B cell (primary cell): Measurements from ENCODE around the gene BTNL8. TPM values are rescaled to one million over a fixed set of nuclear protein-coding genes. Genes with fewer than 3 reads are reported as not detected.

Experiments used
- ATAC-seq: fragments of 200-7000 bp; cut with Tn5 transposase; one replicate; pipeline ENCODE4 v1.10.0; 2021; ENCODE audit warnings: low read depth, mild to moderate bottlenecking, moderate number of reproducible peaks, moderate library complexity
- CTCF ChIA-PET: fragments of 350-600 bp; sonication (Branson Sonifier 250); formaldehyde crosslinking; loops from one replicate; lab custom pipeline; 2021; ENCODE audit warnings: antibody characterized with exemption, inconsistent platforms; lab: Charles Lee
- POLR2A ChIA-PET: fragments of 350-600 bp; sonication (Branson Sonifier 250); formaldehyde crosslinking; loops from one replicate; lab custom pipeline; 2021; ENCODE audit warnings: antibody characterized with exemption; lab: Charles Lee
- DNase-seq: peaks from one replicate; pipeline ENCODE4 v3.0.0; 2013
- H2AFZ ChIP-seq: 2 replicates; pipeline ENCODE4 v1.6.1; 2012; ENCODE audit warnings: mild to moderate bottlenecking, low read depth, low read length; ENCODE audit not compliant: insufficient read depth, poor library complexity, severe bottlenecking
- H3K27ac ChIP-seq, 2 donors: 1 replicate in 1 of 2; 2 replicates in 1 of 2; pipeline ENCODE4 v1.5.1; 2012 to 2013; ENCODE audit warnings: low read length in 2 of 2, mild to moderate bottlenecking in 2 of 2, moderate library complexity in 1 of 2
- H3K27me3 ChIP-seq, 4 experiments: fragments of 200-600 bp in 1 of 4; sonication (generic) in 1 of 4; replicated peaks in 1 of 4; 1 replicate in 2 of 4; 2 replicates in 2 of 4; pipeline versions ENCODE4 v1.6.1 to v1.7.0; 2013 to 2016; ENCODE audit warnings: low read length in 3 of 4, mild to moderate bottlenecking in 2 of 4, mixed read lengths in 1 of 4, moderate library complexity in 1 of 4; ENCODE audit not compliant: insufficient read depth in 4 of 4, control insufficient read depth in 3 of 4; ENCODE audit errors: control extremely low read depth in 1 of 4
- H3K36me3 ChIP-seq, 2 experiments: replicated peaks in 1 of 2; 1 replicate in 1 of 2; 2 replicates in 1 of 2; pipeline versions ENCODE4 v1.6.1 to v1.7.1; 2013; ENCODE audit warnings: low read length in 1 of 2; ENCODE audit not compliant: insufficient read depth in 2 of 2, control insufficient read depth in 1 of 2; ENCODE audit errors: control extremely low read depth in 1 of 2, extremely low read depth in 1 of 2
- H3K4me1 ChIP-seq, 2 donors: fragments of 200-600 bp in 1 of 2; sonication (generic) in 1 of 2; 1 replicate in 1 of 2; 2 replicates in 1 of 2; pipeline versions ENCODE4 v1.5.1 to v1.6.1; 2013 to 2017; ENCODE audit warnings: low read length in 2 of 2; ENCODE audit not compliant: control insufficient read depth in 2 of 2, insufficient read depth in 2 of 2
- H3K4me2 ChIP-seq: replicated peaks from 2 replicates; pipeline ENCODE3; 2012; ENCODE audit warnings: mild to moderate bottlenecking, low read depth, low read length; ENCODE audit not compliant: poor library complexity, severe bottlenecking
- H3K4me3 ChIP-seq, 5 experiments: fragments of 200-600 bp in 1 of 5; sonication (generic) in 1 of 5; 1 replicate in 3 of 5; 2 replicates in 2 of 5; pipeline versions ENCODE4 v1.5.1 to v1.7.0; 2011 to 2016; ENCODE audit warnings: low read length in 4 of 5, mild to moderate bottlenecking in 4 of 5, low read depth in 2 of 5, control low read depth in 1 of 5, moderate library complexity in 1 of 5; ENCODE audit not compliant: insufficient read depth in 1 of 5; ENCODE audit errors: control extremely low read depth in 1 of 5, extremely low read depth in 1 of 5
- H3K79me2 ChIP-seq: fragments of 200-600 bp; sonication (generic); one replicate; pipeline ENCODE4 v1.6.0; 2016; ENCODE audit warnings: low read length; ENCODE audit not compliant: control insufficient read depth, insufficient read depth
- H3K9ac ChIP-seq: fragments of 200-600 bp; sonication (generic); 2 replicates; pipeline ENCODE4 v1.6.1; 2017; ENCODE audit warnings: mild to moderate bottlenecking, low read length, moderate library complexity
- H3K9me3 ChIP-seq, 3 donors: one replicate each; pipeline versions ENCODE4 v1.6.1 to v1.7.1; 2013; ENCODE audit warnings: low read length in 2 of 3; ENCODE audit not compliant: control insufficient read depth in 2 of 3, insufficient read depth in 1 of 3; ENCODE audit errors: control extremely low read depth in 1 of 3
- H4K20me1 ChIP-seq: 2 replicates; pipeline ENCODE4 v1.6.0; 2012; ENCODE audit warnings: mild to moderate bottlenecking, low read length; ENCODE audit not compliant: insufficient read depth, control insufficient read depth, poor library complexity, severe bottlenecking
- H3K27ac Mint-ChIP-seq: one replicate; pipeline ENCODE4 v1.8.0; 2021; ENCODE audit warnings: mixed read lengths
- H3K27me3 Mint-ChIP-seq: one replicate; pipeline ENCODE4 v1.8.0; 2021; ENCODE audit warnings: mixed read lengths
- H3K4me1 Mint-ChIP-seq: one replicate; pipeline ENCODE4 v1.8.0; 2021; ENCODE audit warnings: mixed read lengths
- H3K4me3 Mint-ChIP-seq: one replicate; pipeline ENCODE4 v1.8.0; 2021; ENCODE audit warnings: mixed read lengths
- H3K9me3 Mint-ChIP-seq: one replicate; pipeline ENCODE4 v1.8.0; 2022; ENCODE audit warnings: mixed read lengths; ENCODE audit not compliant: insufficient read depth
- EZH2 ChIP-seq: IDR thresholded peaks from 2 replicates; pipeline ENCODE4 v1.6.1; 2012; ENCODE audit warnings: borderline replicate concordance, low read depth, mild to moderate bottlenecking, moderate library complexity, low read length; ENCODE audit not compliant: insufficient read depth, poor library complexity, severe bottlenecking
- WGBS: methylation state at CpG from one replicate; pipeline ENCODE4 v1.1.5; 2013; ENCODE audit warnings: missing lambda C conversion rate; ENCODE audit not compliant: insufficient coverage; 5-methylcytosine and 5-hydroxymethylcytosine counted together
- intact Hi-C: fragments of 100-400 bp; cut with micrococcal nuclease; formaldehyde crosslinking; loops from one replicate; pipeline ENCODE4 v1.10.0; 2022
- polyA plus RNA-seq: library from polyadenylated mRNA; depleted of rRNA; stranded (reverse); fragments of >200 nt; gene quantifications from 2 replicates; pipeline ENCODE4 v1.2.3, GENCODE V29; 2012
- total RNA-seq, 2 donors: library from RNA; stranded (reverse); fragments of 120-200 nt in 1 of 2; gene quantifications; 1 replicate in 1 of 2; 2 replicates in 1 of 2; pipeline versions ENCODE4 v1.2.3 to v1.2.4, GENCODE V29; 2013 to 2022
- TF ChIP-seq, protein P1 (sequence below): fragments of 200-600 bp; IDR thresholded peaks from one replicate; pipeline ENCODE4 v1.8.0; 2022; ENCODE audit warnings: antibody characterized with exemption, mild to moderate bottlenecking

BTNL8 gene
- total and polyA plus RNA-seq, 2 donors (not counting 1 experiment from before 2014, with no cell fraction given): not detected

DNA sequence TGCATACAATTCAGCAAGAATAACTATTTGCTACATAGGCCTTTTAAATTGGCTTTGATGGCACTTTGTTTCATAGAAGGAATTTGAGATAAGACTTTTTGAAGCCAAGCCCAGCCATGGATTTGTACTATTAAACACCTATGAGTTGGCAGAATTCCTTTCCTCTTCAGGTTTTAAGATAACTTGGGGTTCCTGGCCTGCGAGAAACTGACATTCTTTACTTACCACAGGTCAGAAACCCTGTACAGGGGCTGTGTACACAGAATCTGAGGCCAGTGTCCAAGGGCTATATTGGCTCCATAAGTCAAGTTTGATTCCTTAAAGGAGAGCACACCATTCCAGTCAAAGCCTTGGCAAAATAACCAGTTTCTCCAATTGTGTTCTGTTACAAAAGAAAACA, 78.9 kb downstream of the BTNL8 start:
- CTCF ChIA-PET: interaction anchor here (0.7 kb wide), 1 partner anchor 309 kb away, joined by 3 read pairs; no protein-coding TSS in a partner anchor
- no peaks in the 10 kb centered on the region for H3K36me3 ChIP-seq
- no peak overlapping the region for H3K9ac ChIP-seq
- no peak overlapping the region for H3K4me3 ChIP-seq
- no peak overlapping the region for H2AFZ ChIP-seq
- H3K79me2 ChIP-seq: no peaks in the 10 kb centered on the region
- ATAC-seq: no peak
- Mint-ChIP-seq H3K4me1 (peaks cover 36% of the 10 kb centered on the region), H3K9me3 (no peaks in the 10 kb centered on the region), H3K27ac (peak overlapping the region; percentile 56), H3K27me3 (peaks cover 5% of the 10 kb centered on the region), H3K4me3 (no peak overlapping the region)
- H4K20me1 ChIP-seq: no peaks in the 10 kb centered on the region
- intact Hi-C loops: loop anchor here (5.0 kb wide), 1 partner anchor 116 kb away; the partner anchor contains the start of gene ZFP62
- no peak overlapping the region for H3K27ac ChIP-seq
- no peak overlapping the region for H3K4me2 ChIP-seq
- WGBS: no CpG with 5 or more reads among the region's 1 CpG
- no peak for DNase-seq
- POLR2A ChIA-PET: no interaction called here
- H3K4me1 ChIP-seq: peaks cover 12 to 20% of the 10 kb centered on the region in 2 donors
- no peaks in the 10 kb centered on the region for H3K27me3 ChIP-seq
- H3K9me3 ChIP-seq: no peaks in the 10 kb centered on the region
- no peak for TF ChIP-seq EZH2
- TF ChIP-seq, protein P1, sequence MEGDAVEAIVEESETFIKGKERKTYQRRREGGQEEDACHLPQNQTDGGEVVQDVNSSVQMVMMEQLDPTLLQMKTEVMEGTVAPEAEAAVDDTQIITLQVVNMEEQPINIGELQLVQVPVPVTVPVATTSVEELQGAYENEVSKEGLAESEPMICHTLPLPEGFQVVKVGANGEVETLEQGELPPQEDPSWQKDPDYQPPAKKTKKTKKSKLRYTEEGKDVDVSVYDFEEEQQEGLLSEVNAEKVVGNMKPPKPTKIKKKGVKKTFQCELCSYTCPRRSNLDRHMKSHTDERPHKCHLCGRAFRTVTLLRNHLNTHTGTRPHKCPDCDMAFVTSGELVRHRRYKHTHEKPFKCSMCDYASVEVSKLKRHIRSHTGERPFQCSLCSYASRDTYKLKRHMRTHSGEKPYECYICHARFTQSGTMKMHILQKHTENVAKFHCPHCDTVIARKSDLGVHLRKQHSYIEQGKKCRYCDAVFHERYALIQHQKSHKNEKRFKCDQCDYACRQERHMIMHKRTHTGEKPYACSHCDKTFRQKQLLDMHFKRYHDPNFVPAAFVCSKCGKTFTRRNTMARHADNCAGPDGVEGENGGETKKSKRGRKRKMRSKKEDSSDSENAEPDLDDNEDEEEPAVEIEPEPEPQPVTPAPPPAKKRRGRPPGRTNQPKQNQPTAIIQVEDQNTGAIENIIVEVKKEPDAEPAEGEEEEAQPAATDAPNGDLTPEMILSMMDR: no peak

- Histone ChIP-seq H3K9ac (no peak overlapping the region), H3K4me3 (no peak overlapping the region), H3K79me2 (no peaks in the 10 kb centered on the region), H3K27ac (no peak overlapping the region), H3K9me3 (peaks cover 0 to 7% (median 0%) of the 10 kb centered on the region in 3 donors), H3K36me3 (no peaks in the 10 kb centered on the region), H3K4me2 (no peak overlapping the region), H4K20me1 (no peaks in the 10 kb centered on the region), H2AFZ (no peak overlapping the region), H3K27me3 (no peaks in the 10 kb centered on the region), H3K4me1 (no peaks in the 10 kb centered on the region)
- 72% methylated on average over 22 of the region's 23 CpGs for WGBS
- H3K27me3 Mint-ChIP-seq: peaks cover 18% of the 10 kb centered on the region
- H3K4me1 Mint-ChIP-seq: peaks cover 6% of the 10 kb centered on the region
- ChIA-PET POLR2A (interaction anchor here (0.6 kb wide), 1 partner anchor 49 kb away, joined by 5 read pairs; no protein-coding TSS in a partner anchor), CTCF (interaction anchor here (1.4 kb wide), 1 partner anchor 9 kb away, joined by 3 read pairs; no protein-coding TSS in a partner anchor)
- no peak overlapping the region for H3K27ac Mint-ChIP-seq
- DNase-seq: no peak
- ATAC-seq: no peak
- intact Hi-C loops: no loop called here
- no peak overlapping the region for H3K4me3 Mint-ChIP-seq
- no peaks in the 10 kb centered on the region for H3K9me3 Mint-ChIP-seq
- no peak for TF ChIP-seq EZH2
- TF ChIP-seq, protein P1: no peak
Measured at GRCh38 chr5:180982008-180982741, 83.2 kb downstream of the BTNL8 start.
